Left cardiac atrium (tissue), 4 donors: ENCODE results near the gene TMEM30B. TPM values are rescaled to one million over a fixed set of nuclear protein-coding genes. Genes with fewer than 3 reads are reported as not detected.

Experiments used
- ATAC-seq, 2 donors: fragments of 200-7000 bp; cut with Tn5 transposase; one replicate each; pipeline ENCODE4 v1.9.1; 2020; ENCODE audit warnings: mild to moderate bottlenecking in 2 of 2, moderate library complexity in 2 of 2
- DNase-seq: peaks from one replicate; pipeline ENCODE4 v3.0.0-alpha.2; 2020
- intact Hi-C, 2 donors: fragments of 100-400 bp; cut with DNase I; formaldehyde crosslinking; loops; one replicate each; pipeline versions ENCODE4 v1.14.1 to v1.15.1; 2022 to 2023
- total RNA-seq, 2 donors: library from RNA; stranded (reverse); fragmentation: NEBNext Ultra II Directional; extraction: Animal tissue kit (Norgen Biotek cat#: 25700); gene quantifications; one replicate each; pipeline ENCODE4 v1.2.1, GENCODE V29; 2021
- donor health status: DM: no; HTN: yes; CAD: no.
- donor health status: DM: no; HTN: yes; CAD: no; lungs with severe emphysema.
- donor health status: DM: yes; HTN: yes; CAD: no.
- donor health status: Dilated cardiomyopathy.

TMEM30B gene
- total RNA-seq, 2 donors from 2014 or later = 0.82 to 1.5 TPM

DNA sequence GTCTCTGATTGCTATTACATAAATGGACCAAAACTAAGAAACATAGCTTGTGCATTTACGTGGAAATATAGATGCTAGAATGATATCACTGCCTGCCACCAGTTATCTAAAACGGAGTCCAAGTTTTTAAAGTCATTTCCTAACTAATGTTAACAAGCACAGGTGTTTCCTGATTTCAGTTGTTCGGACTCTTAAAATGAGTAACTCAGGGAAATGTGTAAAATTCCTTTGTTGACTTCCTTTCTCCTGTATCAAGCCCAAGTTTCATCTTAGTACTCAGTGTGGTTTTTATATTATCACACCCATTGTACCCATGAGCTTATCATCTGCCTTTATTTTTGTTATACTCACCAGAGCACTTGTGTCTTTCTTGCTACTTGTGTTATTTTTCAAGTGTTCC is 27.1 kb upstream of the TMEM30B start:
- intact Hi-C loops = no loop called here
- ATAC-seq = peak in 1 of 2 donors; percentile 21
- no peak for DNase-seq

DNA sequence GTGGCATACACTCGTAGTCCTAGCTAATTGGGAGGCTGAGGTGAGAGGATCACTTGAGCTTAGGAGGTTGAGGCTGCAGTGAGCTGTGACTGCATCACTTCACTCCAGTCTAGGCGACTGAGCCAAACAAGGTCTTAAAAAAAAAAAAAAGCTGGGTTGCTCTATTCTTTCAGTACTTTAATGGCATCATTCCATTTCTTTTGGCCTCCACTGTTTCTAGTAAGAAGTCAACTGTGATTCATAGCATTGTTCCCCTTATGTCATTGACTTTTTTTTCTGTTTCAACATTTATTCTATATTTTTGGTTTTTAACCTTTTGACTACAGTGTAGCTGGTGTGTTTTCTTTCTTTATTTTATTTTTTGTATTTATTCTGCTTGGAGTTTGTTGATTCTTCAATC is 23.6 kb upstream of the TMEM30B start:
- intact Hi-C loops = no loop called here
- DNase-seq (no peak), ATAC-seq (no peak)

DNA sequence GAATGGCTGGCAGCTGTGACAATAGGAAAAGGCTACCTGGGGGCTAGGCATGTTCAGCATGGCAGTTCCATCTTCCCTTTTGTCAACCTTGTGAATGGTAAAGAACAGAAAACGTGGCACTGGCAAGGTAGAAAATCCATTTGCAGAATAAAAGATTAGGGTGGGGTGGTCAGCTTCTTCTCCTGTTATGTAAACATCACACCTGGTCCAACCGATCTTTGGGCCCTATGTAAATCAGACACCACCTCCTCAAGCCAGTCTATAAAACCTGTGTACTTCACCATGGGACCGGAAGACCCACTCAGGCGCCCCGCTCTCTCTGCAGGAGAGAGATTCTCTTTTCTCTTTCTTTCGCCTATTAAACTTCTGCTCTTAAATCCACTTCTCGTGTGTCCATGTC is 19.6 kb upstream of the TMEM30B start:
- intact Hi-C loops = no loop called here
- no peak for ATAC-seq
- no peak for DNase-seq

DNA sequence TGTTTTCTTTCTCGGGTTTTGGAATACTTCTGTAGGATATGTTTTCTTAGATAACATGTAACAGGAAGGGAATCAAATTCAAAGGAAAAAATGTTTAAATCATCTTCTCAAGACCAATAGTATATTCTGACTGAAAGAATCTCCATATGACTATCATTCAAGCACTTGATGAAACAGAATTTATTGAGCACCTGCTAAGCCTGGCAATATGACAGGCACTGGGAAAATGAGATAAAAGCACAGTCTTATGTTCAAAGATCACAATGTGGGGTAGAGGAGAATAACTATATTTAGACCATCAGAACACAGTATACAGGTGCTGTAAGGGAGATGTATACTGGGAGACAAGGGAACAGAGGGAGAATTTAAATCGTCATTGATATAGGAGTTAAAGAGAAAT is 19.1 kb upstream of the TMEM30B start:
- intact Hi-C loops = no loop called here
- no peak for DNase-seq
- no peak for ATAC-seq

DNA sequence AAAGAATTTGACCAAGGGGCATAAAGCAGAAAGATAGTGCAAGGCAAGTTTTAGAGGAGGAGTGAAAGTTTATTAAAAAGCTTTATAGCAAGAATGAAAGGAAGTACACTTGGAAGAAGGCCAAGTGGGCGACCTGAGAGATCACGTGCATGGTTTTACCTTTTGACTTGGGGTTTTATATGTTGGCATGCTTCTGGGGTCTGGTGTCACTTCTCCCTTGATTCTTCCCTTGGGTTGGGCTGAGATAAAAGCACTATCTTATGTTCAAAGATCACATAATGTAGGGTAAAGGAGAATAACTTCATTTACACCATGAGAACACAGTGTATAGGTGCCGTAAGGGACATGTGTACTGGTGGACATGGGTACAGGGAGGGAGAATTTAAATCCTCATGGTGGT is 17.7 kb upstream of the TMEM30B start:
- DNase-seq (no peak), ATAC-seq (no peak)
- intact Hi-C loops = loop anchor here (5.0 to 10.0 kb wide), 4 partner anchors 156 to 826 kb away; no protein-coding TSS in a partner anchor

DNA sequence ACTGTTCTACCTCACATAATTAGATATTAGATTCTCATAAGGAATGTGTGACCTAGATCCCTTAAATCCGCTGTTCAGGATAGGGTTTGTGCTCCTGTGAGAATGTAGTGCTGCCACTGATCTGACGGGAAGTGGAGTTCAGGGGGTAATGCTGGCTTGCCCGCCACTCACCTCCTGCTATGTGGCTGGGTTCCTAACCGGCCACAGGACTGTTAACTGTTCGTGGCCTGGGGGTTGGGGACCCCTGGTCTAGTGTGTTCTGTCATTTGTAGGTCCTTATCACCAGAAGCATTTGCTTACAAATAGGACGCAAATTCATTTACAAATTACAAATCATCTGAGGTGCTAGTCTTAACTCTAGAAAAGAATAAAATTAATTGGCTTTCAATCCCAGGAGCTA is 16.4 kb upstream of the TMEM30B start:
- ATAC-seq (no peak), DNase-seq (no peak)
- intact Hi-C loops = loop anchor here (2.0 to 10.0 kb wide), 5 partner anchors 157 to 827 kb away; no protein-coding TSS in a partner anchor

DNA sequence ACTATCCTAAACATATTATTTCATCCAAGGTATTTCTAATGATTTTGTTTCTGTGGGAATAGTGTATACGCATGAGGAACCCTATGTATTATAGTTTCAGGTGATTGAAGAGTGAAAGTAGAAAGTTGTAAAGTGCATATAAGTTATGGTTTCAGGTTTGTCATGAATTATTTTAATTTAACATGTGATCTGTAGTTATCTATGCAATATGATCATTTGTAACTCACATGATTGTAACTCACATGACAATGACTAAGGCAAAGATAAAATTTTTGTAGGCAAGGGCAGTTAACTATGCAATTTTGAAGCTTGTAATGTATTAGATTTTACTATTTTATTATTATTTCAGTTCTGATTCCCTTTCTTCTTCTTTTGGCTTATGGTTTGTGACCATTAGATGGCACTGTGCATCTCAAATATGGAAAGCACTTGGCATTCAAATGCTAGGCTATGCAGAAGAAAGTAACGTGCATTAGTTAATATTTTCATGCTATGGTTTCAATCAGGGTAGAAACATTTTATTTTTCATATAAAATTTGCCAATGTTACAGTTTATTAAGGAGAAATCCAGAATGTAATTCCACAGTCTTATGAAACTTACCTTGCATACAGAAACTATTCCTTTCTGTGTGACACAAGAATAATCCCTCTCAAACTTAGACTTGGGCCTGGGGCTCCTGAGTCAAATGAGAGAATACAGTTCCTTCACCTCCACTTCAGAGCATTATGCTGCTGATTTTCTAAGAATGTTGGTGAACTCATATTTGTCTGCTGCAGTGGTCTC is 15.8 kb upstream of the TMEM30B start:
- DNase-seq (no peak), ATAC-seq (peak; percentile 27 to 53)
- intact Hi-C loops = loop anchor here (2.0 to 10.0 kb wide), 5 partner anchors 158 to 828 kb away; no protein-coding TSS in a partner anchor

DNA sequence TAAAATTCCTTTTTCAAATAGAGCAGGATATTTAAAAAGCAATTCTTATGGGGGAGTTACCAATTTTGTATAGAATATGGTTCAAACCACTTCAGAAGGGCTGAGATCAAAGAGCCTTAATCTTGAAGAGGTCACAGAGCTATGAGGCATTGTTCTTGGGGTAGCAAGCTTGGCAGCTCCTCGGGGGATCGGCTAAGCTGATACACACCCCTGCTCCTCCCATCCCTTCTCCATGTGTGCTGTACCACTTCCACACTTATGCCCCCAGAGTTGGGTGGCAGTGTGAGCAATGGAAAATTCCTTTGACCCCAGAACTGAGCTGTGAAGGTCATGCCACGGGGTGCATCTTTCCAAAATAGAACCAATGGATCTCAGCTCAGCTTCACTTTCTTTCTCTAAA is 15.0 kb upstream of the TMEM30B start:
- ATAC-seq (no peak), DNase-seq (no peak)
- intact Hi-C loops = loop anchor here (2.0 to 10.0 kb wide), 5 partner anchors 159 to 829 kb away; no protein-coding TSS in a partner anchor

DNA sequence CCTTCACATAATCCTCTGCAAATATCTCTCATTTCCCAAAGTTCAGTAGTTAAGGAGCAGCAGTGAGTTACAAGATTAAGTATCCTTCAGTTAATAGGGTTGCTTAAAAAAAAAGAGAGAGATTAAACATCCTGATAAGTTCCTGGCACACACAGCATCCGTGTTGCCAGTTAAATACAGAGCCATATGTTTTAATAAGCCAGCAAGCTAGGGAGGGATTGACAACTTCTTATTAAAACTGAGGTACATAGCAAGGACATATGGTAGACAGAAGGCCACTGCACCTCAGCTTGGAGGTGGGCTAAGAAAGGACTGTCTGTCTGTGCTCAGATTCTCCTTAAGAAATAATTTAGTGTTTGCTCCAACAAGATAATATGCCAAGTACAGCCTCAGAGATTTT is 9.6 kb upstream of the TMEM30B start:
- DNase-seq = no peak
- ATAC-seq = no peak
- intact Hi-C loops = loop anchor here (10.0 kb wide), 3 partner anchors 164 to 834 kb away; no protein-coding TSS in a partner anchor

DNA sequence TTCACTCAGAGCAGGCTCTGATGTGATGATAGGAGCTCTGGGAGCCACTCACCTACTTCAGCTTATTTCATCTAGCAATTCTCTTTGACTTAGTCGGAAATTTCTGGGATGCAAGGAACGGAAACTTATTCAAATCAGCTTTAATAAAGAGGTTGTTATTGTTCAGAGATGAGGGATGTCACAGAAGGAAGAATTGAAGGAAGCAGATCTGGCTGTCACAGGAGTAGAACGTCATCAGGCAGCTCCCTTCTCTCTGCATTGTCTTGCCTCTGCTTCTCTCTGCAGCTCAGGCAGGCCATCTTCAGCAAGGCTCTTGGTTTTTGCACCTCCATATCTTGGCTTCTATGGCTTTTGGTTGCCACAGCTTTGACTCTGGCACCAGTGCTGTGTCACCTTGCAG is 7.6 kb upstream of the TMEM30B start:
- DNase-seq (no peak), ATAC-seq (no peak)
- intact Hi-C loops = no loop called here

DNA sequence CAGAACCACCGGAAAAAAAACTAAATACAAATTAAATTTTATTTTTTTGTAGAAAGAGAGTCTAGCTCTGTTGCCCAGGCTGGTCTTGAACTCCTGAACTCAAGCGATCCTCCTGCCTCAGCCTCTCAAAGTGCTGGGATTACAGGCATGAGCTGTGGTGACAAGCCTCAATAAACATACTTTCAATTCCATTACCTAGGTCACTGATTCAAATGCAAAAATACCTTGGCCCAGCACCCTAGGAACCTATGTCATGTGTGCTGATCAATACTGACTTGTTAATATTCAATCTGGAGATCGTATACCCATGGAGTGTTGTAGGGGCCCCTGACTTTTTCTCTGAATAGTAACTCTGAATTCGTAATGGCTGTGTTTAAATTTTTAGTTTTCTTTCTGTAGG is 7.1 kb upstream of the TMEM30B start:
- intact Hi-C loops = no loop called here
- no peak for DNase-seq
- ATAC-seq = no peak

DNA sequence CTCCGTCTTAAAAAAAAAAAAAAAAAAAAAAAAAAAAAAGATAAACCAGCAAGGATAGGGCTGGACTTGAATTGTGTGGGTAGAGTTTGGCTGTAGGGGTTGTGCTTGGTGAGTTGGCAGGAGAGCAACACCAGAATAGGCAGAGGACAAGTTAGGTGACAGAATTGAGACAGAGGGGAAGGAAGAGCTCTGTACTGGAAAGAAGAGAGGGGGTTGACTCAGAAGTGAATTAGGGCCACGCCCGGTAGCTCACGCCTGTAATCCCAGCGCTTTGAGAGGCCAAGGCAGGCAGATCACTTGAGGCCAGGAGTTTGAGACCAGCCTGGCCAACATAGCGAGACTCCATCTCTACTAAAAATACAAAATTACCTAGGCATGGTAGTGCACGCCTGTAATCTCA is 6.1 kb upstream of the TMEM30B start:
- DNase-seq = no peak
- intact Hi-C loops = no loop called here
- ATAC-seq = no peak

DNA sequence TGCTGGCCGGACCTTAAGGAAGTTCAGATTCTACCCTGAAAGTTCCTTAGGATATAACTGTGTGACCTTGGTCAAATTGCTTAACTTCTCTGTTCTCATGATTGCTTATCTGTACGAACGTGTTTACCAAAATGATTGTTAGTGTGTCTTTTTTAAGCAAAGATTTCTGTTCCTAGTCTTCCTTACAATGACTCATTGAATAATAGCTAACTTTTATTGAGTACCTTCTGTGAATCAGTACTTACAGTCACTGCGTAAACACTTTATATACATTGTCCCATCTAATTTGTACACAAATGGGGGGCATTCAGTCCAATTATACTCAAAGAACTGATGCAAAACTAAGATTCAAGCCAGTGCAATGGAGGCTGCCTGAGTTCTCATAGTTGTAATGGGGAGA is 4.2 kb upstream of the TMEM30B start:
- intact Hi-C loops = no loop called here
- ATAC-seq (no peak), DNase-seq (no peak)

DNA sequence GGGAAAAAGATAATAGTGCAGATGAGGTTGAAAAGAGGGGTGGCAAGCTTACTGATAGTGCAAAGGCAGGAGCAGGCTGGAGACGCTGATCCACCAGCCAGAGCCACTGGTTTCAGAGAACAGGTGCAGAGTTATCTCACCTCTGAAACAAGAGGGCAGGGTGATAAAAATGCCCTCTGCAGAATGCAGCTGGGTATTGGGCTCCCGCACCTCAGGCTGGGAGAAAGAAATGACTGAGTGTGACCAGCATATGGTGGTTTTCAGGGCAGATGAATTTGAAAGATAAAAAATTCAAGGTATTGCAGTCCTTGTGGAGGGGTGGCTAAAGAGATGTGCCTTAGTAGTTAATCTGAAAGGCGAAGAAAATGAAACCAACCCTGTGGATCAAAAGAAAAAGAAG is 2.9 kb upstream of the TMEM30B start:
- DNase-seq = no peak
- ATAC-seq = no peak
- intact Hi-C loops = no loop called here

DNA sequence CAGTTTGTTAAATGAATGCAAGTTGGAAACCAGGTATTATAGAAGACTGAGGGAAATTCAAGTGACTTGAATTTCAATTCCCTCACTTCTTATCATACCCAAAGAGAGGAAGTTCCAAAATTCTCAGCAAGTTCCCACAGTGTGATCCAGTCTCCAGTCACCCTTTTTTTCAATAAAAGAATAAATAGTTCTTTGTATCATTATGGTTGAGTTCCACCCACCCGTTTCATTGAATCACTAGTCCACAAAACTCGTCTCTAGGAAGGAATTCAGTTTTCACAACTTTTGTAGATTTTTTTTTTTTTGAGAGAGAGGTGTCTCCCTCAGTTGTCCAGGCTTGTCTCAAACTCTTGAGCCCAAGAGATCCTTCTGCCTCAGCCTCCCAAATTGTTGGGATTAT is 1.6 kb upstream of the TMEM30B start:
- no peak for DNase-seq
- no peak for ATAC-seq
- intact Hi-C loops = no loop called here

DNA sequence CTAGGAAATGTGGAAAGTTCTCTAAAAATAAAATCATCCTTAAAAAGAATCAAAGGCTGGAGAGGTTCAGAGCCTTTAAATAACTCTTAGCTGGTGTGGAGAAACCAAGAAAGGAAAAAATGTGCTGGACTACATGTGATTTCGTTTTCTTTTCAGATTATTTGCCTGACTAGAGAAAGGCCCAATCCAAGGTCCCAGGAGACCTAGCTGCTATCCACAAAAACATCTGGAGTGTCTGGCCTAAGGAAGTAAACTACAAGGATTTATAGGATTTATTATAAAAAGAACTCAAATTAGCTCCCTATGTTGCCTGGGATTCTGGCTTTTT is 774 bp upstream of the TMEM30B start:
- ATAC-seq = no peak
- intact Hi-C loops = no loop called here
- DNase-seq = no peak

DNA sequence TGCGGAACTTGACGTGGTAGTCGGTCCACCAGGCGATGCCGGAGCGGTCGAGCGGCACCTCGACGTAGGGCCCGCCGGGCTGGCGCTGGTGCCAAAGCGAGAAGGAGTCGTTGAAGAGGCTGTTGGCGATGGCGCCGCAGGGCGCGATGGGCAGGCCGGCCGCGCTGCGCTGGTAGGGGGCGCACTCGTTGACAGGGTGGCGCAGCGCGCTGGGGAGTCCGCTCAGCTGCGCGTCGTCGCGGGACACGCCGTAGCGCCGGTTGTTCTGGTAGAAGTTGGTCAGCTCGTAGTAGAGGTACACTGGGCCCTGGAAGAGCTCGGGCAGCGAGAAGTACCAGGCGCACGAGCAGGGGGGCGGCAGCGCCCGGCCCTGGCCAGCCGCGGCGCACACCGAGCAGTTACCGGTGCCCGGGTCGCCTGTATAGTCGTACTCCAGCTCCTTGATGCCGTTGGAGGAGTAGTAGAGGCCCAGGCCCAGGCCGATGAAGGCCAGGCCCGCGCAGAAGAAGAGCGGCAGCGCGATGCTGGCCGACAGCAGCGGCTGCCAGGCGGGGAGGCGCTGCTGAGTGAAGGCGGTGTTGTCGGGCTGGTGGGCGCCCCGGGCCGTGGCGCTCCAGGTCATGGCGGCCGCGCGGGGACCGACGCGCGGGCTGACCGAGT is 482 bp downstream of the TMEM30B start:
- ATAC-seq = peak; percentile 85 to 89
- peak; percentile 78 for DNase-seq
- intact Hi-C loops = no loop called here

DNA sequence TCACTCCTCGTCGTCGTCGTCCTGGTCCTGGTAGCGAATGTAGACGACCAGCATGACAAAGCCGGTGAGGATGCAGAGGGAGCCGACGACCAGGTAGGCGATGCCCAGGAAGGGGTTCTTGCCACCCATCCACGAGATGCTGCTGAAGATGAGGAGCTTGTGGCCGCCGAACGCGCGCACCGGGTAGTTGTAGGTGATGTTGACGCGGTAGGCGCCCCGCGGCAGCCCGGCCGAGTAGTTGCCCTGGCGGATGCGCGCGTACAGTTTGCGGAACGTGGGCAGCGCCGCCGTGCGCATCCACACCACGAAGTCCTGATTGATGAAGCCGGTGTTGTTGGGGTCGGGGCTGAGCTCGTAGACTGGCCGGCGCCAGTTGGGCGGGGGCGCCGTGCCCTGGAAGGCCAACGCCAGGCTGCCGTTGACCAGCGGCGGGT is 1.0 kb downstream of the TMEM30B start:
- ATAC-seq (peak; percentile 16 to 46), DNase-seq (no peak)
- intact Hi-C loops = no loop called here

DNA sequence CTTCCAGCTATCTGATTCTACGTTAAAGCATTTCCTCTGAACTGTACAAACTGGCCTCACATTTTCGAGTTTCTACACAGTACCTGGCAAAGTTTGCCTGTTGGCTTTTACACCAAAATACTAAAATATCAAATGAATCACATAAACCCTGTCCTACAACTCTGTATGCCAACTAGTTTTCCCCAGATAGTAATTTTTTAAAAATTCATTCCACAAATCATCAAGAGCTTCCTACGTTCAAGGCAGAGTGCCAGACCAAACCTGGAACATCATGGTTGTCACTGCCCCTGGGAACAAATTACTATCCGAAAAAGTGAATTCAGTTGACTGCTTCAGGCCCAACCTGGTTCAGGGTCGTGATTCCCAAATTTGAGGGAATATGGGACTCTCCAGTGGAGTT is 2.1 kb downstream of the TMEM30B start:
- no peak for DNase-seq
- ATAC-seq = no peak
- intact Hi-C loops = no loop called here

DNA sequence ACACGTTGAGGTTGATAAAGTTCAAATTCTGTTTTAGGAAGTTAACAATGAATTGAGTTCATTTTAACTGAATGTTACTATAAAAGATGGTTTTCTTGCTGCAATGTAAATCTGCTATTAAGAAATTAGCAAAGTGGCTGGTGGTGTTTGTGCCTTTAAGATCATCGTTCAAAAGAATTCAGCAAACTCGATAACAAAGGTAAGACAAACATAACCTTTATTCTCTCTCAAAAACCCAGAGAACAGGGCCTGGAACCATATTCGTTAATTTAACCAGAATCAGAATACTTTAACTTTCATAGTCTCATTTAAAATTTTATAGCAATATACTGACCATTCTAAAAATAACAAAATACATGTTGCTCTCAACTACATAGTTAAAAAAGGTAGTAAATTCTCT is 3.4 kb downstream of the TMEM30B start:
- ATAC-seq (no peak), DNase-seq (no peak)
- intact Hi-C loops = no loop called here

DNA sequence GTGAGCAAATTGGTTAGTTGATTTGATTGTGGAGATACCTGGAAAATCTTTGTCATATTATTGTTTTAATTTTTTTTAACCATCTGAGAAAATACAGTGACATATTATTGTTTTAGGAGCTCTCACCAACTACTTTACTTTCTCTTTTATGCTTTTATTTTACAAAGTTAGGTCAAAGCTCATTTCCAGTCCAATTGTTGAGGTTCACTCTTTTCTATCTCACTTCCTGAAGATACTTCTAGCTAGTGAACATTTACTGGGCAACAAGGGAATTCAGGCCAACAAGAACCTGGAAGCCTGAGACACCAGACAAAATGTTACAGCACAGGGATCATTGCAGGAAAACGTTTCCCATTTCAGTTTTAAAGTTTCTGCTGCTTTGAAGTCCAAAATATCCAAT is 3.9 kb downstream of the TMEM30B start:
- intact Hi-C loops = no loop called here
- DNase-seq = no peak
- ATAC-seq = no peak
